Neutrophil (primary cell): ENCODE results near the gene ASAP3.

Experiments used
- H3K27ac ChIP-seq: fragments of 200-600 bp; sonication (generic); 2 replicates; pipeline ENCODE4 v1.5.1; 2016; ENCODE audit warnings: mild to moderate bottlenecking, moderate library complexity
- H3K27me3 ChIP-seq: fragments of 200-600 bp; sonication (generic); 2 replicates; pipeline ENCODE4 v1.6.0; 2016; ENCODE audit warnings: mild to moderate bottlenecking
- H3K36me3 ChIP-seq: fragments of 200-600 bp; sonication (generic); 2 replicates; pipeline ENCODE4 v1.5.1; 2017
- H3K4me1 ChIP-seq, 2 experiments: fragments of 200-600 bp in 1 of 2; sonication (generic) in 1 of 2; 1 replicate in 1 of 2; 2 replicates in 1 of 2; pipeline versions ENCODE4 v1.5.1 to v1.6.1; 2013 to 2016; ENCODE audit warnings: low read depth in 1 of 2, low read length in 1 of 2, mild to moderate bottlenecking in 1 of 2, moderate library complexity in 1 of 2; ENCODE audit not compliant: control insufficient read depth in 1 of 2, insufficient read depth in 1 of 2
- H3K4me3 ChIP-seq, 2 experiments: fragments of 200-600 bp in 1 of 2; sonication (generic) in 1 of 2; 1 replicate in 1 of 2; 2 replicates in 1 of 2; pipeline ENCODE4 v1.5.1; 2013 to 2016; ENCODE audit warnings: low read depth in 1 of 2, low read length in 1 of 2, mild to moderate bottlenecking in 1 of 2, moderate library complexity in 1 of 2
- H3K9me3 ChIP-seq: fragments of 200-600 bp; sonication (generic); 2 replicates; pipeline ENCODE4 v1.5.1; 2016
- TF ChIP-seq, protein P1 (sequence below): fragments of 200-600 bp; sonication (generic); IDR thresholded peaks from 2 replicates; pipeline ENCODE4 v1.5.1; 2016; ENCODE audit warnings: antibody characterized with exemption

The ASAP3 gene

DNA sequence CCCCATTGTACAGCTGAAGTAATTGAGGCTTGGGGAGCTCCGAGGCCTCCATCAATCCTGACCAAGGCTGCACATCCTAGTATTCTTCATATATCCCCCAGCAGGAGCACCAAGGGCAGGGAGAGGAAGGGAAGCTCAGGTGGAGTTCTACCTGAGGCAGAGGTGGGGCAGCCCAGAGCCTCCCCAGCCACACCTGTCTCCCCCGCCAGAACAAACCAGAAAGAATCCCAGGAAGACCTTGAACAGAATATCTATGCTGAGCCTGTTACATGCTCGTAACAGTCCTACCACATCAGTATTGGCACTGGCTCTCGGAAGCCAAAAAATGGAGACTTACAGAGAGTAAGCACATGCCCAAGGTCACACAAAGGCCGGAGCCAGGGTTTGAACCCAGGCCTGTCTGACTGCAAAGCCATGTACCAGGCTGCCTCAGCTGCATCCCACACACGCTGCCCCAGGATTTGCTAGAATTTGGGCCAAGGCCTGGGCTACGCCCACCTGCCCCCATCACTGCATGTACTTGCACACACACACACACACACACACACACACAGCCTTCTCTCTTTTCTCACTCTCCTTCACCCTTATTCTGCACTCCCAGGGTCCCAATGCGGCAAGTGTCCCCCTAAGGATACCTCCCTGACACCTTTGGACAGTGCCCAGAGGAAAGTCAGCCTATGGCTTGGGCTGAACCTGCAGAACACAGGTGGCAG is 42.5 kb upstream of the ASAP3 start:
- TF ChIP-seq, protein P1, sequence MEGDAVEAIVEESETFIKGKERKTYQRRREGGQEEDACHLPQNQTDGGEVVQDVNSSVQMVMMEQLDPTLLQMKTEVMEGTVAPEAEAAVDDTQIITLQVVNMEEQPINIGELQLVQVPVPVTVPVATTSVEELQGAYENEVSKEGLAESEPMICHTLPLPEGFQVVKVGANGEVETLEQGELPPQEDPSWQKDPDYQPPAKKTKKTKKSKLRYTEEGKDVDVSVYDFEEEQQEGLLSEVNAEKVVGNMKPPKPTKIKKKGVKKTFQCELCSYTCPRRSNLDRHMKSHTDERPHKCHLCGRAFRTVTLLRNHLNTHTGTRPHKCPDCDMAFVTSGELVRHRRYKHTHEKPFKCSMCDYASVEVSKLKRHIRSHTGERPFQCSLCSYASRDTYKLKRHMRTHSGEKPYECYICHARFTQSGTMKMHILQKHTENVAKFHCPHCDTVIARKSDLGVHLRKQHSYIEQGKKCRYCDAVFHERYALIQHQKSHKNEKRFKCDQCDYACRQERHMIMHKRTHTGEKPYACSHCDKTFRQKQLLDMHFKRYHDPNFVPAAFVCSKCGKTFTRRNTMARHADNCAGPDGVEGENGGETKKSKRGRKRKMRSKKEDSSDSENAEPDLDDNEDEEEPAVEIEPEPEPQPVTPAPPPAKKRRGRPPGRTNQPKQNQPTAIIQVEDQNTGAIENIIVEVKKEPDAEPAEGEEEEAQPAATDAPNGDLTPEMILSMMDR, result no peak
- H3K9me3 ChIP-seq, result no peaks in the 10 kb centered on the region
- H3K27ac ChIP-seq, result peak overlapping the region; percentile 92
- peaks cover 98% of the 10 kb centered on the region in 2 experiments for H3K4me1 ChIP-seq
- no peaks in the 10 kb centered on the region for H3K27me3 ChIP-seq
- no peak overlapping the region for H3K4me3 ChIP-seq
- no peaks in the 10 kb centered on the region for H3K36me3 ChIP-seq

DNA sequence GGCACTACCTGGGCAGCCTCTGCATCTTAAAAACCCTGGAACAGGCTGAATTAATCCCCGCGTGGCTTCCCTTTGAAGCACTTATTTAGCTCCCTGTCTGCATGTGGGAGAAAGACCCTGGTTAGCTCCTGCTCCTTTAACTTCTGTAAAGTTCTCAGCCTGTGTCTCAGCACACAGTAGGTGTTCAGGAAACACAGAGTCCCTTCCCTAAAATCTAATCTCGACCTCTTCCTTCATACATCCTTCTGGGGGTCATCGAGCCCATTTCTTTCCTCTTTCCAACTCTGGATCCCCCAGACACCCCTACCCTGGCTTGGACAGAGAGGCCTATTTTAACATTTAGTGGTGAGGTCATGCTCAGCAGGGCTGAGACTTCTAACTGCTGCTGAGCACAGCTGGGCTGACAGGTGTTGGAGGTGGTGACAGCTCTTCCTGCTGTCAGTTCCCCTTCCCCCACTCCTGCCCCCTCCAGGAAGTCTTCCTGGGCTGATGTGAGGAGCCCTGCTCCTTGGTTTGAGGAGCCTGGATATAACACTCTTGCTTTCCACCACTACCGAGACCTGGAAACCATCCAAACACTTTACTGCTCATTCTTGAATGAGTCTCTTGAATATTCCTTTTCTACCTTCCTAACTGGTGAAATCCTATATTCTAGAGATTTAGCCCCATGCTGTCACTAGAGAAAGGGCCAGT is 41.7 kb upstream of the ASAP3 start:
- Histone ChIP-seq H3K9me3 (no peaks in the 10 kb centered on the region), H3K36me3 (no peaks in the 10 kb centered on the region), H3K27ac (peak overlapping the region; percentile 92), H3K4me1 (peaks cover 92 to 100% of the 10 kb centered on the region in 2 experiments), H3K4me3 (peak overlapping the region in 1 of 2 experiments; percentile 34), H3K27me3 (no peaks in the 10 kb centered on the region)
- TF ChIP-seq, protein P1, result no peak

DNA sequence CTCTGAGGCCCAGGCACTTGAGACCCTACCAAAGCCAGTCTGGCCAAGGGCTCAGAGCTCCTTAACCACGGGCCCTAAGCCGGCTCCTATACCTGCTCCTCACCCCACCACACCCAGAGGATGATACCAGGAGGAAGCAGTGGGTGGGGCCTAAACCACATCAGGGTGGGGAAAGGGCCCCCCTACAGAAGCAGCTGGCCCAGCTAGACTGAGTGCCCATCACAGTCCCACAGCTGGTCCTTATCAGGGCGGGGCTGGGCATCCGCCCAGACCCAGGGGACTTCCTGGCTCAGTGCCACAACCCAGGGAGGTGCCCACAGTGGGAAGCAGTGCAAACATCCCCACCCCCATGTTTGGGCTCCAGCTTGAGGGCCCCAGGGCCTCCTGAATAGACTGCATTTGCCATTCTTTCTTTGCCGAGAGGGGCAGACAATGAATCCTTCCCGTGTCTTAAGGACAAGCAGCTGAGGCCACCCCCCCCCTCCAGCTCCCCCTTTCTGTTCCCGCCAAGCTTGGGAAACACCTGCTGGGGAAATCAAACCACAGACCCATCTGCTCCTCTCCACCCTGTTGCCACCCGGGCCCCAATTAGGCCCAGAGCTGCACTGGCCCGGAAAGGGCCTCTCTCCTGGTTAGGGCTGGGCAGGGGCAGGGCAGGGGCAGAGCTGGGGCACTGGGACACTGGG is 40.9 kb upstream of the ASAP3 start:
- peaks cover 83 to 93% of the 10 kb centered on the region in 2 experiments for H3K4me1 ChIP-seq
- no peaks in the 10 kb centered on the region for H3K27me3 ChIP-seq
- H3K27ac ChIP-seq, result peak overlapping the region; percentile 92
- TF ChIP-seq, protein P1, result no peak
- peak overlapping the region; percentile 13 to 34 for H3K4me3 ChIP-seq
- H3K36me3 ChIP-seq, result no peaks in the 10 kb centered on the region
- no peaks in the 10 kb centered on the region for H3K9me3 ChIP-seq

DNA sequence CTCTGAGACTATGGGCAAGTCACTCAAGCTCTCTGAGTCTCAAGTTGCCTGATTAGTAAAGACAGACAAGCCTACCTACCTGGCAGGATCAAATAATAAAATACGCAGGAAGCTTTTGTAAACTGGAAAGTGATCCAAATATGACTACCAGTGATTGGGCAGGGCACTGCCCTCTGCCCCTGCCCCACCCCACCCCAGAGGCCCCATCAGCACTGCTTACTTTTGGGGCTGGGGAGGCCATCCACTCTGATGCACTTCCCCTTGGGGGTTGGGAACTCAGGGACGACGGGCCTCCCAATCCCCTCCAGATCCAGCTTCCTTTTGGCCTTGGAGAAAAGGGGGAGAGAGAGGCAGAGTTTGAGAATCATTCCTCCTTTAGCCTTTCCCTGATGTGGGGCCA is 40.2 kb upstream of the ASAP3 start:
- Histone ChIP-seq H3K27me3 (no peaks in the 10 kb centered on the region), H3K9me3 (no peaks in the 10 kb centered on the region), H3K4me3 (peak overlapping the region; percentile 13 to 34), H3K27ac (peak overlapping the region; percentile 92), H3K36me3 (no peaks in the 10 kb centered on the region), H3K4me1 (peaks cover 76 to 86% of the 10 kb centered on the region in 2 experiments)
- TF ChIP-seq, protein P1, result no peak

DNA sequence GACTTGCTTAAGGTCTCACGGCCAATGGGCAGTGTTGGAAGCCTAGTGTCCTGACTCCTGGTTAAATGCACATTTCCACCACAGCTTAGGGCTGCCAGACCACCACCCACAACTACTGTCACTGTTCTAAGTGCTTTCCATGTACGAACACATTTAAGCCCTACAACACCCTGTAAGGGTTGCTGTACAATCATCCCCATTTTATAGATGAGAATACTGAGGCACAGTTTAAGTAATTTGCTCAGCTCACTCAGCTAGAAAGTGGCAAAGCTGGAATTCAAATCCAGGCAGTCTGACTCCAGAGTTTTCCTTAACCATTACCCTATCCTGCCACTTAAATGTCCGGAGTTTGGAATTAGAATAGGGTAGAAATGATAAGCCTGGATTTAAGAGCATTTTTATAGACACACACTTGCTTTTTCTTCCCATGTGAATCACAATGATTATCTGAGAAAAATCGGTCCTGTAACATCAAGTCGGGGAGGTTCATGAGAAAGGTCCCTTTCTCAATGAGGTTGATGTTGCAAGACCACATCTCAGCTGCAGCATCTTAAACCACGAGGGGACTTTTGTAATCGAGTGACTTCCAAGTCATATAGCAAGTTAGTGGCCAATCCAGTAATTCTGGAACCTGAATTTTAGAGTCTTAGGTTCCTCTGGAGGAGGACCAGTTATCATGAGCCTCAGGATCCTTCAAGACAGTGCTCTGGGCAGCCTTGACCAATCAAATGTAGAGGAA is 38.4 kb upstream of the ASAP3 start:
- Histone ChIP-seq H3K27ac (peak overlapping the region; percentile 92), H3K9me3 (no peaks in the 10 kb centered on the region), H3K27me3 (no peaks in the 10 kb centered on the region), H3K4me3 (peak overlapping the region; percentile 1 to 31), H3K36me3 (peaks cover 16% of the 10 kb centered on the region), H3K4me1 (peaks cover 59 to 69% of the 10 kb centered on the region in 2 experiments)
- TF ChIP-seq, protein P1, result no peak
